A549 (cell line): ENCODE results near the gene ATP5F1D.

Source experiments
- EP300 ChIP-seq, 2 experiments: fragments of >200 bp; sonication (Bioruptor Twin); formaldehyde crosslinking; IDR thresholded peaks; 2 replicates in 1 of 2; 3 replicates in 1 of 2; pipeline ENCODE4 v1.6.1; 2016 to 2017
- HDAC2 ChIP-seq: fragments of 200-600 bp; sonication (generic); IDR thresholded peaks from 2 replicates; pipeline ENCODE4 v1.6.1; 2016
- TF ChIP-seq, protein P1 (sequence below): fragments of >200 bp; sonication (Bioruptor Twin); formaldehyde crosslinking; IDR thresholded peaks from 3 replicates; pipeline ENCODE4 v1.5.1; 2016

DNA sequence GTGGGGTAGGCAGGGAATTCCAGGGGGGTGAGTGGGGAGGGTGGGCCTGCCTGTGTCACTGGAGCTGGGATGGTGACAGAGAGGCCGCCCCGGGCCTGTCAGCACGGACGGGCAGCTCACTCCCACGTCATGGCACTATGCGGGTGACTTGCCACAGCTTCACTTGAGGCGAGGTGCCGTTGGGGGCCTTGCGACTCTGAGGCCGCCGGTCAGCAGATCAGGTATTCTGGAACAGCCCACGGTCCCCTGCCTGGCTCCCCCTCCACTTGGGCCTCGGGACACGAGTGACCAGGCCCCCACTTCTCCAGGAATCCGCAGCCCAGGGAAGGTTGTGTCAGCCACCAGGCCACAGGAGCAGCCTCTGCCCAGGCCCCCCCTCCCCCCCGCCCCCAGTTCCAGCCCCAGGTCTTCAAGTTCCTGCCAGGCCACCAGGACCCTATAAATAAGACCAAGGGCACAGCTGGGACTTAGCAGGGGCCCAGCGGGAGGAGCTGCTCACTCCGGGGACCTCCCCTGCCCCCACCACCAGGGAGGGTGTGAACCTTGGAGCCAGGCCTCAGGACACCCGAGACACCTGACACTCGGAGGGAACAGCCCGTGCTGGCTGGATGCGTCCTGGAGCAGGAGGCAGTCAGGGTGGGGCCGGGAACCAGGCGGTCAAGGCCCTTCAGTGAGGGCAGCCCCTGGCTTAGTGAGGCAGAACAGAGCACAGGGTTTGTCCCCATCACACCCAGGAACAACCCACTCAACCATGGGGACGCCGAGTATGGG, 4.1 kb downstream of the ATP5F1D start:
- TF ChIP-seq, protein P1, sequence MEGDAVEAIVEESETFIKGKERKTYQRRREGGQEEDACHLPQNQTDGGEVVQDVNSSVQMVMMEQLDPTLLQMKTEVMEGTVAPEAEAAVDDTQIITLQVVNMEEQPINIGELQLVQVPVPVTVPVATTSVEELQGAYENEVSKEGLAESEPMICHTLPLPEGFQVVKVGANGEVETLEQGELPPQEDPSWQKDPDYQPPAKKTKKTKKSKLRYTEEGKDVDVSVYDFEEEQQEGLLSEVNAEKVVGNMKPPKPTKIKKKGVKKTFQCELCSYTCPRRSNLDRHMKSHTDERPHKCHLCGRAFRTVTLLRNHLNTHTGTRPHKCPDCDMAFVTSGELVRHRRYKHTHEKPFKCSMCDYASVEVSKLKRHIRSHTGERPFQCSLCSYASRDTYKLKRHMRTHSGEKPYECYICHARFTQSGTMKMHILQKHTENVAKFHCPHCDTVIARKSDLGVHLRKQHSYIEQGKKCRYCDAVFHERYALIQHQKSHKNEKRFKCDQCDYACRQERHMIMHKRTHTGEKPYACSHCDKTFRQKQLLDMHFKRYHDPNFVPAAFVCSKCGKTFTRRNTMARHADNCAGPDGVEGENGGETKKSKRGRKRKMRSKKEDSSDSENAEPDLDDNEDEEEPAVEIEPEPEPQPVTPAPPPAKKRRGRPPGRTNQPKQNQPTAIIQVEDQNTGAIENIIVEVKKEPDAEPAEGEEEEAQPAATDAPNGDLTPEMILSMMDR = no peak
- no peak for TF ChIP-seq EP300 (IDR thresholded peaks at IDR 0.05)
- TF ChIP-seq HDAC2 = no peak
